ENCODE measurements around the gene POLR2B.
"Not testable (repeated sequence)": the region's sequence is repeated elsewhere in the genome, so short reads cannot be mapped to it uniquely, and the experiment has no call there.

POLR2B gene

DNA sequence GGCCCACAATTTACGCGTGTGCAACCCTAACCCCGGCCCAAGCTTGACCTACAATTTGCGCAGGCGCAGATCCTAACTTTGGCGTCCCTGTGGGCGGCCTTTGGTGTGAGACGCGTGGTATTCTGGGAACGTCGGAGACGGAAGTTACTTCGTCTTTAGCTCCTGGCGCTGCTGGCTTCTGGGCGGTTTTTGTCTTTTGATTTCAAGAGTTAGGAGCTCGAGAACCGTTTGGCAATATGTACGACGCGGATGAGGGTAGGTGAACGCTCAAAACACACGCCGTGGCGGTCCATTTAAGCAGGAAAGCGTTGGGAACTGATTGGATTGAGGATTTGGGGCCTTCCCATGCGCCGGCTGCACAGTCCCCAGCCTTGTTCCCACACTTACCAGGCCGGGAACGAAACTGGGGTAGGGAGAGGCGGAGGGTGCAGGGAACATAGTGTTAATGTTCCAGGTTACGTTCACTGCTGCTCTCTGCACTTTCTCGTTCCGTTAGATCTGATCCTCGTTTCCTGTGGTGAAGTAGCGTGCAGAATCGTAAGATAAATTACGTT, at the start of gene POLR2B:
Gene POLR2B, plus strand, starts transcription at position 147 of the 554 bp plus-strand sequence. Its CDS starts 90 bp downstream, at position 237.
- peak; percentile 78 for DNase-seq (ENCODE audit: low read depth)

- DNase-seq (ENCODE audit: low read depth), result no peak
Measured at GRCh38 chr4:56930638-56931037, 48.1 kb upstream of the POLR2B start.

GRCh38 chr4:56931924-56932323, 46.8 kb upstream of the POLR2B start:
- no peak for DNase-seq (ENCODE audit: low read depth)

DNA sequence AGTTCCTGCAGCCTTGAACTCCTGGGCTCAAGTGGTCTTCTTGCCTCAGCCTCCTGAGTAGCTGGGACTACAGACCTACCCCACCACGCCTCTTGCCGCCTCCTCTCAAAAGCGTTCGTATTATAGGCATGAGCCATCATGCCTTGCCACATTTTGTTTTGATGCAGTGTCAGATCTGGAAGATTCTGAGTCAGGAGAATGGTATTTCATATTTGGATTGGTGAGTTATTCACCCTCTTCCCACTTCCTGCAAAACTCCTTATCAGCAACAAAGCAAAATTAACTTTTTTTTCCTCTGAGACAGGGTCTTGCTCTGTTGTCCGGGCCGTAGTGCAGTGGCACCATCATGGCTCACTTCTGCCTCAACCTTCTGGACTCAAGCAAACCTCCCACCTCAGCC, 41.4 kb upstream of the POLR2B start:
- DNase-seq (ENCODE audit: low read depth), result no peak

DNA sequence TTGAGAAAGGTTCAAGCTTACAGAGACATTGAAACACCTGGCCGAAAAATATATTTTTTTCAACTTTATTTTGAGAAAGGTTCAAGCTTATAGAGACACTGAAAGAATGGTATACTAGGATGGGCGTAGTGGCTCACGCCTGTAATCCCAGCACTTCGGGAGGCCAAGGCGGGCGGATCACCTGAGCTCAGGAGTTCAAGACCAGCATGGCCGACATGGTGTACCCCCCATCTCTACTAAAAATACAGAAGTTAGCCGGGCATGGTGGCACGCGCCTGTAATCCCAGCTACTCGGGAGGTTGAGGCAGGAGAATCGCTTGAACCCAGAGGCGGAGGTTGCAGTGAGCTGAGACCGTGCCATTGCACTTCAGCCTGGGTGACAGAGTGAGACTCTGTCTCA, 38.9 kb upstream of the POLR2B start:
- not testable (repeated sequence) for DNase-seq (ENCODE audit: low read depth)

DNA sequence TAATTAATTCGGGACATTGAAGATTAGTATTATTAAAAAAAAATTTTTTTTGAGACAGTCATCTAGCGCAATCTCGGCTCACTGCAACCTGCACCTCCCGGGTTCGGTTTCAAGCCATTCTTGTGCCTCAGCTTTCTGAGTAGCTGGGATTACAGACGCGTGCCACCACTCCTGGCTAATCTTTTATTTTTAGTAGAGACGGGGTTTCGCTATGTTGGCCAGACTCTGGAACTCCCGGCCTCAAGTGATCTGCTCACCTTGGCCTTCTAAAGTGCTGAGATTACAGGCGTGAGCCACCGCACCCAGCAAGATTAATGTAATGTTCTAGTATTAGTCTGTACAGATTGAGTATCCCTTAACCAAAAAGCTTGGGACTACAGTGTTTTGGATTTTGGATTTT, 38.3 kb upstream of the POLR2B start:
- DNase-seq (ENCODE audit: low read depth), result no peak

GRCh38 chr4:56940971-56941370, 37.7 kb upstream of the POLR2B start:
- no peak for DNase-seq (ENCODE audit: low read depth)

- DNase-seq (ENCODE audit: low read depth), result no peak
Measured at GRCh38 chr4:56941403-56941802, 37.3 kb upstream of the POLR2B start.

- DNase-seq (ENCODE audit: low read depth), result no peak
Measured at GRCh38 chr4:56953680-56954520, 24.8 kb upstream of the POLR2B start.

DNA sequence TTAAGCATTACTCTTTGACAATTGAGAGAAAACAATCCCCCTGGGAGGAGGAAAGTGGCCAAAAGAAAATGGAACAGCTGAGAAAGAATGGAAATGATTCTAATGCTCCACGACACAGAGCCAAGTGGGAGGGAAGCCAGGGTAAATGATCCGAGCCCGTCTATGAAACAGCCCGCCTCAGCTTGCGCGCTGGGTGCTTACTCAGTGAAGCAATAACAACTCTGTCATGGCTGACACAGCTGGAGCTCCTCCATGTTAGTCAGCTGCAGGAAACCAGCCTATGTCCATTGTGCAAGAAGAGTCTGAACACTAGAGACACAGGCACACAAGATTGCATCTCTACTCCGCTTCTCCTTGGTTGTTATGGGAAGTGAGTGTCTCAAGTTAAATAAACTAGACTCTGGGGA, 20.6 kb upstream of the POLR2B start:
- DNase-seq (ENCODE audit: low read depth), result no peak

DNA sequence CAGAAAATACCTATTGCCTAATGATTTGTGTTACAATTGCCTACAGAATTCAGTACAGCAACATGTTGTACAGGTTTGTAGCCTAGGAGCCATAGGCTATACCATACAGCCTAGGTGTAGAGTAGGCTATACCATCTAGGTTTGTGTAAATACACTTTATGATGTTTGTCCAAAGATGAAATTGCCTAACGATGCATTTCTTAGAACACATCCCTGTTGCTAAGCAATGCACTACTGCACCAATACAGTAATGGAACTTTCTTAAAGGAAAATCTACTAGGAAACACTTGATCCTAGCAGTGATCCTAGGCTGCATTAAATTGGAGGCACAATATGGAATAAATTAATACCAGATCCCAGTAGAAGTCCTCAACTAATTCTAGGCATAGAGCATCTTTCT, 19.6 kb upstream of the POLR2B start:
- DNase-seq (ENCODE audit: low read depth), result no peak

GRCh38 chr4:56961107-56961500, 17.6 kb upstream of the POLR2B start:
- no peak for DNase-seq (ENCODE audit: low read depth)

- no peak for DNase-seq (ENCODE audit: low read depth)
Measured at GRCh38 chr4:56971383-56971782, 7.3 kb upstream of the POLR2B start.

GRCh38 chr4:56972389-56972788, 6.3 kb upstream of the POLR2B start:
- no peak for DNase-seq (ENCODE audit: low read depth)

DNA sequence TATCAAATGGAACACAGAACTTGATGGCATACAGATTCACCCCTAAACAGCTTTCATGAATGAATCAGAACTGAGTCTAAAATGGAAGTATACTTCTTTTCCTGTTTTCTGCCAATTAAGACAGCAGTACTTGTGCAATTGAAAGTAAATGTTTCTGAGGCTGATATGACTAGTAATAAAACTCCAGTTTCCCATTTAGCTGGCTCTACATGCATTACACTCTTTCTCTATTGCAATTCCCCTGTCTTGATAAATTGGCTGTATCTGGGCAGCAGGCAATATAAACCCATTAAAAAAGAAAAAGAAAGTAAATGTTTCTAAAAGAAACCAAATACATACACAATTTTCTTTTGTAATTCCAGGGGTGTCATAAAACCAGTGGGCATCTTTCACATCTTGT, 5.9 kb upstream of the POLR2B start:
- DNase-seq (ENCODE audit: low read depth), result no peak

GRCh38 chr4:56973336-56973735, 5.4 kb upstream of the POLR2B start:
- no peak for DNase-seq (ENCODE audit: low read depth)

- DNase-seq (ENCODE audit: low read depth), result no peak
Measured at GRCh38 chr4:56976283-56976836, 2.3 kb upstream of the POLR2B start.

GRCh38 chr4:56976837-56977320, 1.8 kb upstream of the POLR2B start:
- peak; percentile 20 for DNase-seq (ENCODE audit: low read depth)

GRCh38 chr4:56977321-56978012, 1.2 kb upstream of the POLR2B start, which contains the start of gene NOA1:
NOA1 (minus strand) TSS chr4:56977606; CDS start chr4:56977585, 21 bp downstream.
- DNase-seq (ENCODE audit: low read depth), result peak; percentile 97

- no peak for DNase-seq (ENCODE audit: low read depth)
Measured at GRCh38 chr4:56979421-56980072, 851 bp downstream of the POLR2B start.

- no peak for DNase-seq (ENCODE audit: low read depth)
Measured at GRCh38 chr4:56981795-56982201, 3.1 kb downstream of the POLR2B start.

DNA sequence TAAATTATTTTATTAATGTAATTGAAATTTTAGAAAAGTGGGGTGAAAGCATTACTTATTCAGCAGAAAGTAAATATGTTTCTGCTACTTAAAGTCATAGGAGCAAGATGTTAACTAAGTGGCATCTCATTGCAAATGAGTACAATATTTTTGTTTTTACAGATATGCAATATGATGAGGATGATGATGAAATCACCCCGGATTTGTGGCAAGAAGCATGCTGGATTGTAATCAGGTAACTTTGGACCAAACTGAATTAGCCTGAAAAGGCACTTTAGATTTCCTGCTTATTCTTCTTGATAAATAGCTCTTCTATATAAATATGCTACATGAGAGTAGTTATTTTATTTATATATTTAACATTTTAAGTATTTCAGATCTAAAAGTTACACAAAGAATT, 7.5 kb downstream of the POLR2B start:
- no peak for DNase-seq (ENCODE audit: low read depth)

Data from activated gamma-delta T cell treated with anti-CD3 and anti-CD28 coated beads, Interleukin-2, amount 50 U/mL, for 16 hours (primary cell).